Esophagus muscularis mucosa (tissue), 4 donors: ENCODE results near the gene SORBS1. TPM values are rescaled to one million over a fixed set of nuclear protein-coding genes. Genes with fewer than 3 reads are reported as not detected.

Experiments
- DNase-seq: peaks from one replicate; pipeline ENCODE4 v3.0.0-alpha.2; 2017; ENCODE audit errors: extremely low spot score
- H3K27ac ChIP-seq, 4 donors: fragments of 200-600 bp; sonication (generic); replicated peaks in 1 of 4; 1 replicate in 3 of 4; 2 replicates in 1 of 4; pipeline ENCODE4 v1.5.1; 2016 to 2019; ENCODE audit warnings: mild to moderate bottlenecking in 1 of 4
- H3K27me3 ChIP-seq, 4 donors: fragments of 200-600 bp; sonication (generic); one replicate each; pipeline versions ENCODE4 v1.5.1 to v1.6.0; 2016 to 2019
- H3K36me3 ChIP-seq, 4 donors: fragments of 200-600 bp; sonication (generic); one replicate each; pipeline ENCODE4 v1.5.1; 2016 to 2019
- H3K4me1 ChIP-seq, 4 donors: fragments of 200-600 bp; sonication (generic); one replicate each; pipeline ENCODE4 v1.5.1; 2016 to 2019
- H3K4me3 ChIP-seq, 4 donors: fragments of 200-600 bp; sonication (generic); 1 replicate in 2 of 4; 2 replicates in 2 of 4; pipeline ENCODE4 v1.5.1; 2016 to 2019; ENCODE audit warnings: mild to moderate bottlenecking in 4 of 4, moderate library complexity in 1 of 4
- H3K9me3 ChIP-seq, 4 donors: fragments of 200-600 bp; sonication (generic); 1 replicate in 3 of 4; 2 replicates in 1 of 4; pipeline ENCODE4 v1.5.1; 2016 to 2019
- EP300 ChIP-seq: sonication (generic); formaldehyde crosslinking; IDR thresholded peaks from one replicate; pipeline ENCODE4 v1.6.1; 2017; ENCODE audit warnings: antibody characterized with exemption
- POLR2A ChIP-seq: fragments of 450-650 bp; IDR thresholded peaks from one replicate; pipeline ENCODE4 v1.6.1; 2017; ENCODE audit warnings: antibody characterized with exemption, moderate library complexity, mild to moderate bottlenecking, low read depth
- POLR2AphosphoS5 ChIP-seq, 2 donors: sonication (generic); formaldehyde crosslinking; IDR thresholded peaks; one replicate each; pipeline ENCODE4 v1.6.1; 2017; ENCODE audit warnings: antibody characterized with exemption in 2 of 2
- whole genome bisulfite sequencing: methylation state at CpG from one replicate; pipeline ENCODE4 v1.1.5; 2018; 5-methylcytosine and 5-hydroxymethylcytosine counted together
- intact Hi-C: fragments of 100-400 bp; cut with DNase I; formaldehyde crosslinking; loops from one replicate; pipeline ENCODE4 v1.15.1; 2023
- total RNA-seq, 4 donors: library from RNA; depleted of rRNA; stranded (reverse); fragments of >200 nt; gene quantifications; one replicate each; pipeline versions ENCODE4 v1.1.0 to v1.2.1, GENCODE V29; 2016
- TF ChIP-seq, protein P1 (sequence below), 3 experiments: fragments of 200-600 bp in 2 of 3; fragments of 450-650 bp in 1 of 3; sonication (generic) in 2 of 3; IDR thresholded peaks; one replicate each; pipeline ENCODE4 v1.5.1; 2017 to 2019; ENCODE audit warnings: antibody characterized with exemption in 3 of 3, mild to moderate bottlenecking in 2 of 3, moderate library complexity in 1 of 3

SORBS1 gene
- total RNA-seq, 4 donors from 2014 or later: 1,569 to 2,231 (median 1,854) TPM

DNA sequence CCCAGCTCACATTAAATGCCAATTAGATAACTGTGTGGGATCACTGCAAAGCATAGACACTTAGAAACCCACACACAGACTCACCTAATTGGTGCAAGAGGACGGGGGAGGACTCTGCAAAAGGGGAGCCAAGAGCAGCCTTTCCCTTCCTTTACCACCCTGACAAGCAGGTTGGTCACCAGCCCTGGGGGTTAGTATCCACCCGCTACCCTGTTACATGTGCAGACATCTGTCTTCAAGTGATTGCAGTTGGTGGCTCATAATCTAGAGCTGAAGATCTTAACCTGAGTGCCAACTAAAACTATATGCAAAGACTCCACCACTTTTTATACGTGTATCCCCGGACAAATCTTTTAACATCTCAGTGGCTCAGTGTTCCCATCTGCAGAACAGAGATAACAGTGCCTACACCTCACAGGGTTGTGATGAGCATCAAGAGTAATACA lies 56.9 kb downstream of the SORBS1 start:
- WGBS: 55% methylated on average over 4 of the region's 4 CpGs
- Histone ChIP-seq H3K36me3 (peaks cover 0 to 6% (median 3%) of the 10 kb centered on the region in 4 donors), H3K27me3 (no peaks in the 10 kb centered on the region), H3K4me1 (peaks cover 91 to 100% (median 97%) of the 10 kb centered on the region in 4 donors), H3K4me3 (no peak overlapping the region), H3K9me3 (no peaks in the 10 kb centered on the region), H3K27ac (peak overlapping the region; percentile 91 to 97 (median 96))
- DNase-seq: no peak
- no peak for TF ChIP-seq POLR2A
- TF ChIP-seq, protein P1, sequence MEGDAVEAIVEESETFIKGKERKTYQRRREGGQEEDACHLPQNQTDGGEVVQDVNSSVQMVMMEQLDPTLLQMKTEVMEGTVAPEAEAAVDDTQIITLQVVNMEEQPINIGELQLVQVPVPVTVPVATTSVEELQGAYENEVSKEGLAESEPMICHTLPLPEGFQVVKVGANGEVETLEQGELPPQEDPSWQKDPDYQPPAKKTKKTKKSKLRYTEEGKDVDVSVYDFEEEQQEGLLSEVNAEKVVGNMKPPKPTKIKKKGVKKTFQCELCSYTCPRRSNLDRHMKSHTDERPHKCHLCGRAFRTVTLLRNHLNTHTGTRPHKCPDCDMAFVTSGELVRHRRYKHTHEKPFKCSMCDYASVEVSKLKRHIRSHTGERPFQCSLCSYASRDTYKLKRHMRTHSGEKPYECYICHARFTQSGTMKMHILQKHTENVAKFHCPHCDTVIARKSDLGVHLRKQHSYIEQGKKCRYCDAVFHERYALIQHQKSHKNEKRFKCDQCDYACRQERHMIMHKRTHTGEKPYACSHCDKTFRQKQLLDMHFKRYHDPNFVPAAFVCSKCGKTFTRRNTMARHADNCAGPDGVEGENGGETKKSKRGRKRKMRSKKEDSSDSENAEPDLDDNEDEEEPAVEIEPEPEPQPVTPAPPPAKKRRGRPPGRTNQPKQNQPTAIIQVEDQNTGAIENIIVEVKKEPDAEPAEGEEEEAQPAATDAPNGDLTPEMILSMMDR (IDR thresholded peaks at IDR 0.05): no peak
- peak in 1 of 2 donors; percentile 10 for TF ChIP-seq POLR2AphosphoS5 (IDR thresholded peaks at IDR 0.05)
- TF ChIP-seq EP300: no peak
- intact Hi-C loops: no loop called here

- DNase-seq: no peak
- Histone ChIP-seq H3K9me3 (no peaks in the 10 kb centered on the region), H3K36me3 (peaks cover 0 to 6% (median 3%) of the 10 kb centered on the region in 4 donors), H3K27ac (peak overlapping the region; percentile 91 to 97 (median 96)), H3K4me3 (peak overlapping the region in 3 of 4 donors; percentile 41 to 51 (median 45)), H3K27me3 (no peaks in the 10 kb centered on the region), H3K4me1 (peaks cover 83 to 100% (median 95%) of the 10 kb centered on the region in 4 donors)
- TF ChIP-seq POLR2A: no peak
- TF ChIP-seq, protein P1 (IDR thresholded peaks at IDR 0.05): no peak
- TF ChIP-seq POLR2AphosphoS5 (IDR thresholded peaks at IDR 0.05): no peak
- TF ChIP-seq EP300: no peak
- intact Hi-C loops: no loop called here
- WGBS: 60% methylated on average over 3 of the region's 3 CpGs
These were observed 57.6 kb downstream of the SORBS1 start for GRCh38 chr10:95503526-95503925.

DNA sequence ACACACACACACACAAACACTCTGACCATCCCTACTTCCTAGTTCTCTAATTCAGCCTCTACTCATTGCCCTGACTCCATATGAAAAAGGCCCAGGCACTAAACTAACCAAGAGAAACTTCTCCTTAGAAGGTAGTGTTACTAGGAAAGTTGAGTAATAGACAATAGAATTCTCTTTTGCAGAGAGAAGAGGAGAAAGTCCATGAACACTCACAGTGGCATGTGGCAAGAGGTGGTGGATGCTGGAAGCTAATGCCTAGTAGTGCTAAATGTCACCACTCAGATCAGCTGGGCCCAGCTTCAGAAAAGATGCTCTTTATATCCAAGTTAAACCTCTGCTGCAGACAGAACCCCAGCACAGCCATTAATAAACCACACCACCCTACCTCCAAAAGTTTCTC lies 58.2 kb downstream of the SORBS1 start:
- H3K9me3 ChIP-seq: no peaks in the 10 kb centered on the region
- no peaks in the 10 kb centered on the region for H3K27me3 ChIP-seq
- TF ChIP-seq, protein P1 (IDR thresholded peaks at IDR 0.05): no peak
- peak; percentile 54 to 83 for TF ChIP-seq POLR2AphosphoS5 (IDR thresholded peaks at IDR 0.05)
- H3K27ac ChIP-seq: peak overlapping the region; percentile 91 to 97 (median 96)
- DNase-seq: no peak
- H3K36me3 ChIP-seq: peaks cover 0 to 6% (median 3%) of the 10 kb centered on the region in 4 donors
- intact Hi-C loops: no loop called here
- H3K4me1 ChIP-seq: peaks cover 78 to 100% (median 94%) of the 10 kb centered on the region in 4 donors
- peak overlapping the region in 3 of 4 donors; percentile 41 to 51 (median 45) for H3K4me3 ChIP-seq

DNA sequence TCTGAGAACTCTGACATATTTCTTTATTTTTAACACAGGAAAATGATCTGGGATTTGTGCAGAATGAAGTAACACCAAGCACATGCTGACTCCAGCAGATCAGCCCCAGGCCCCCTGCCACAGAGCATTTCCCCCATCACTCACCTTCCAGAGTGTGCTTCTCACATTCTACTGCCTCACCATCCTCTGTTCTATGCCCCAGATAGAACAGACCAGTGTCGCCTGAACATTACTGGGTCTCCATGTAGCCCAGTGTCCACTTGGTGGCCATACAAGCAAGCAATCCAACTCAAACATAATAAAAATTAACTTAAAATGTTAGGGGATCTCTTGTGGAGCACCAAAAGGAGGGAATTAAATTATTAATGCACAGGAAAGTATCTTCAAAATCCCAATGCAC lies 58.8 kb downstream of the SORBS1 start:
- peak overlapping the region; percentile 91 to 97 (median 96) for H3K27ac ChIP-seq
- H3K27me3 ChIP-seq: no peaks in the 10 kb centered on the region
- H3K4me1 ChIP-seq: peaks cover 75 to 100% (median 93%) of the 10 kb centered on the region in 4 donors
- peaks cover 0 to 6% (median 3%) of the 10 kb centered on the region in 4 donors for H3K36me3 ChIP-seq
- H3K4me3 ChIP-seq: peak overlapping the region; percentile 29 to 51 (median 43)
- no peaks in the 10 kb centered on the region for H3K9me3 ChIP-seq
- intact Hi-C loops: no loop called here
- no peak for TF ChIP-seq EP300
- no peak for DNase-seq
- 75% methylated on average over 1 of the region's 1 CpG for WGBS

- WGBS: 51% methylated on average over 10 of the region's 10 CpGs
- peak overlapping the region; percentile 91 to 97 (median 96) for H3K27ac ChIP-seq
- H3K27me3 ChIP-seq: no peaks in the 10 kb centered on the region
- intact Hi-C loops: no loop called here
- peak overlapping the region; percentile 29 to 51 (median 43) for H3K4me3 ChIP-seq
- H3K4me1 ChIP-seq: peaks cover 75 to 99% (median 92%) of the 10 kb centered on the region in 4 donors
- H3K9me3 ChIP-seq: no peaks in the 10 kb centered on the region
- peaks cover 0 to 6% (median 3%) of the 10 kb centered on the region in 4 donors for H3K36me3 ChIP-seq
- TF ChIP-seq POLR2AphosphoS5 (IDR thresholded peaks at IDR 0.05) (peak in 1 of 2 donors; percentile 23), POLR2A (no peak)
- no peak for DNase-seq
These were observed 59.7 kb downstream of the SORBS1 start for GRCh38 chr10:95501203-95502094.
